ENCODE data around the gene RPP25L. TPM values are rescaled to one million over a fixed set of nuclear protein-coding genes. Genes with fewer than 3 reads are reported as not detected.
"Not testable (repeated sequence)": the region's sequence is repeated elsewhere in the genome, so short reads cannot be mapped to it uniquely, and the experiment has no call there.

RPP25L gene
- total RNA-seq, 2 donors from 2014 or later = 25.0 to 31.8 TPM

GRCh38 chr9:34648673-34649072 is 36.8 kb upstream of the RPP25L start:
- Mint-ChIP-seq H3K9me3 (no peaks in the 10 kb centered on the region), H3K27ac (peak overlapping the region; percentile 11), H3K4me1 (ENCODE audit: low read depth) (peaks cover 39% of the 10 kb centered on the region), H3K36me3 (ENCODE audit: insufficient read depth in 2 of 2) (peaks cover 3 to 7% of the 10 kb centered on the region in 2 donors), H3K27me3 (ENCODE audit: low read depth) (no peaks in the 10 kb centered on the region), H3K4me3 (peak overlapping the region; percentile 7 to 92)
- DNase-seq = no peak
- no peak for ATAC-seq (replicated peaks in 1 of 2)

- Mint-ChIP-seq H3K27me3 (ENCODE audit: low read depth) (no peaks in the 10 kb centered on the region), H3K36me3 (ENCODE audit: insufficient read depth in 2 of 2) (peaks cover 3 to 7% of the 10 kb centered on the region in 2 donors), H3K4me1 (ENCODE audit: low read depth) (peaks cover 31% of the 10 kb centered on the region), H3K9me3 (no peaks in the 10 kb centered on the region), H3K4me3 (peak overlapping the region; percentile 92 to 93), H3K27ac (peak overlapping the region; percentile 77)
- DNase-seq (peak in 1 of 2 donors; percentile 9), ATAC-seq (replicated peaks in 1 of 2) (no peak)
Measured at GRCh38 chr9:34647651-34648050, 35.8 kb upstream of the RPP25L start.

GRCh38 chr9:34647084-34647403 is 35.1 kb upstream of the RPP25L start:
- H3K4me3 Mint-ChIP-seq = peak overlapping the region; percentile 92 to 93
- peak overlapping the region; percentile 77 for H3K27ac Mint-ChIP-seq
- DNase-seq (no peak), ATAC-seq (replicated peaks in 1 of 2) (no peak)
- no peaks in the 10 kb centered on the region for H3K27me3 Mint-ChIP-seq (ENCODE audit: low read depth)
- peaks cover 25% of the 10 kb centered on the region for H3K4me1 Mint-ChIP-seq (ENCODE audit: low read depth)
- H3K9me3 Mint-ChIP-seq = no peaks in the 10 kb centered on the region
- H3K36me3 Mint-ChIP-seq (ENCODE audit: insufficient read depth in 2 of 2) = peaks cover 3 to 7% of the 10 kb centered on the region in 2 donors

GRCh38 chr9:34646211-34647083 is 34.5 kb upstream of the RPP25L start, which contains the start of gene GALT:
TSS of gene GALT (plus strand) at chr9:34646675. CDS start at chr9:34646705, 30 bp downstream.
- peak; percentile 98 for DNase-seq
- Mint-ChIP-seq H3K27me3 (ENCODE audit: low read depth) (no peaks in the 10 kb centered on the region), H3K9me3 (no peaks in the 10 kb centered on the region), H3K27ac (peak within 1 kb of the TSS; percentile 77), H3K36me3 (ENCODE audit: insufficient read depth in 2 of 2) (peaks cover 3 to 7% of the 10 kb centered on the region in 2 donors), H3K4me1 (ENCODE audit: low read depth) (peaks cover 22% of the 10 kb centered on the region), H3K4me3 (peak within 1 kb of the TSS; percentile 92 to 93)
- peak; percentile 85 to 87 for ATAC-seq (replicated peaks in 1 of 2)

- no peak for DNase-seq
- peaks cover 24% of the 10 kb centered on the region for H3K4me1 Mint-ChIP-seq (ENCODE audit: low read depth)
- ATAC-seq (replicated peaks in 1 of 2) = no peak
- no peak overlapping the region for H3K4me3 Mint-ChIP-seq
- H3K9me3 Mint-ChIP-seq = no peaks in the 10 kb centered on the region
- no peaks in the 10 kb centered on the region for H3K27me3 Mint-ChIP-seq (ENCODE audit: low read depth)
- peaks cover 3 to 7% of the 10 kb centered on the region in 2 donors for H3K36me3 Mint-ChIP-seq (ENCODE audit: insufficient read depth in 2 of 2)
- H3K27ac Mint-ChIP-seq = no peak overlapping the region
Measured at GRCh38 chr9:34644766-34645314, 32.9 kb upstream of the RPP25L start.

- H3K9me3 Mint-ChIP-seq = no peaks in the 10 kb centered on the region
- H3K4me1 Mint-ChIP-seq (ENCODE audit: low read depth) = peaks cover 29% of the 10 kb centered on the region
- H3K27me3 Mint-ChIP-seq (ENCODE audit: low read depth) = no peaks in the 10 kb centered on the region
- peaks cover 0 to 1% of the 10 kb centered on the region in 2 donors for H3K36me3 Mint-ChIP-seq (ENCODE audit: insufficient read depth in 2 of 2)
- H3K4me3 Mint-ChIP-seq = no peak overlapping the region
- DNase-seq (no peak), ATAC-seq (replicated peaks in 1 of 2) (no peak)
- H3K27ac Mint-ChIP-seq = no peak overlapping the region
Measured at GRCh38 chr9:34642679-34643078, 30.8 kb upstream of the RPP25L start.

- H3K27me3 Mint-ChIP-seq (ENCODE audit: low read depth); H3K36me3 Mint-ChIP-seq (ENCODE audit: insufficient read depth in 2 of 2); H3K9me3 Mint-ChIP-seq; H3K27ac Mint-ChIP-seq; DNase-seq; ATAC-seq (replicated peaks in 1 of 2); H3K4me3 Mint-ChIP-seq: not testable (repeated sequence)
- H3K4me1 Mint-ChIP-seq (ENCODE audit: low read depth) = peaks cover 44% of the 10 kb centered on the region
Measured at GRCh38 chr9:34639322-34639721, 27.4 kb upstream of the RPP25L start.

- no peaks in the 10 kb centered on the region for H3K9me3 Mint-ChIP-seq
Measured at GRCh38 chr9:34638138-34638445, 26.2 kb upstream of the RPP25L start.

GRCh38 chr9:34637356-34638137 is 25.6 kb upstream of the RPP25L start, which contains the start of gene SIGMAR1:
TSS of gene SIGMAR1 (minus strand) at chr9:34637787. CDS start at chr9:34637697, 90 bp downstream.
- Mint-ChIP-seq H3K9me3 (no peaks in the 10 kb centered on the region), H3K36me3 (ENCODE audit: insufficient read depth in 2 of 2) (no peaks in the 10 kb centered on the region), H3K4me1 (ENCODE audit: low read depth) (peaks cover 52% of the 10 kb centered on the region), H3K27ac (peak within 1 kb of the TSS; percentile 97), H3K4me3 (peak within 1 kb of the TSS; percentile 88 to 98), H3K27me3 (ENCODE audit: low read depth) (no peaks in the 10 kb centered on the region)
- ATAC-seq (replicated peaks in 1 of 2) (peak; percentile 90 to 91), DNase-seq (peak; percentile 96)

More at GRCh38 chr9:34638138-34638445, 26.2 kb upstream of the RPP25L start:
- Mint-ChIP-seq H3K4me1 (ENCODE audit: low read depth) (peaks cover 52% of the 10 kb centered on the region), H3K27ac (peak overlapping the region; percentile 97), H3K36me3 (ENCODE audit: insufficient read depth in 2 of 2) (no peaks in the 10 kb centered on the region), H3K27me3 (ENCODE audit: low read depth) (no peaks in the 10 kb centered on the region), H3K4me3 (peak overlapping the region; percentile 88 to 98)
- ATAC-seq (replicated peaks in 1 of 2) = no peak
- peak in 1 of 2 donors; percentile 11 for DNase-seq

- DNase-seq (no peak), ATAC-seq (replicated peaks in 1 of 2) (peak; percentile 1 to 22)
- Mint-ChIP-seq H3K36me3 (ENCODE audit: insufficient read depth in 2 of 2) (no peaks in the 10 kb centered on the region), H3K4me3 (peak overlapping the region; percentile 88 to 98), H3K4me1 (ENCODE audit: low read depth) (peaks cover 52% of the 10 kb centered on the region), H3K27ac (peak overlapping the region; percentile 27), H3K9me3 (no peaks in the 10 kb centered on the region), H3K27me3 (ENCODE audit: low read depth) (no peaks in the 10 kb centered on the region)
Measured at GRCh38 chr9:34636791-34637355, 25.0 kb upstream of the RPP25L start.

- DNase-seq = no peak
- Mint-ChIP-seq H3K4me1 (ENCODE audit: low read depth) (peaks cover 52% of the 10 kb centered on the region), H3K36me3 (ENCODE audit: insufficient read depth in 2 of 2) (no peaks in the 10 kb centered on the region), H3K27ac (no peak overlapping the region), H3K27me3 (ENCODE audit: low read depth) (peaks cover 4% of the 10 kb centered on the region), H3K9me3 (no peaks in the 10 kb centered on the region), H3K4me3 (peak overlapping the region; percentile 77 to 88)
- no peak for ATAC-seq (replicated peaks in 1 of 2)
Measured at GRCh38 chr9:34635556-34635955, 23.7 kb upstream of the RPP25L start.

- Mint-ChIP-seq H3K4me3 (peak overlapping the region; percentile 9 to 14), H3K27ac (no peak overlapping the region)
- no peak for DNase-seq
Measured at GRCh38 chr9:34634551-34635248, 22.8 kb upstream of the RPP25L start.

More at GRCh38 chr9:34634551-34635248, 22.8 kb upstream of the RPP25L start:
- no peak for ATAC-seq (replicated peaks in 1 of 2)
- Mint-ChIP-seq H3K36me3 (ENCODE audit: insufficient read depth in 2 of 2) (no peaks in the 10 kb centered on the region), H3K27me3 (ENCODE audit: low read depth) (peaks cover 12% of the 10 kb centered on the region), H3K4me1 (ENCODE audit: low read depth) (peaks cover 60% of the 10 kb centered on the region), H3K9me3 (no peaks in the 10 kb centered on the region)
